WTC11 (cell line): Measurements from ENCODE around the gene MCUB.

Experiments
- CREM ChIP-seq: sonication (generic); formaldehyde crosslinking; IDR thresholded peaks from 2 replicates; pipeline ENCODE4 v1.8.1; 2022; ENCODE audit warnings: mild to moderate bottlenecking, missing genetic modification reagents, moderate library complexity
- ELF4 ChIP-seq: sonication (generic); formaldehyde crosslinking; IDR thresholded peaks from 2 replicates; pipeline ENCODE4 v1.8.1; 2022; ENCODE audit warnings: low read depth, mild to moderate bottlenecking, moderate library complexity, missing genetic modification reagents
- ETV6 ChIP-seq: sonication (generic); formaldehyde crosslinking; IDR thresholded peaks from 2 replicates; pipeline ENCODE4 v1.8.1; 2022; ENCODE audit warnings: mild to moderate bottlenecking, missing genetic modification reagents
- MYBL2 ChIP-seq: sonication (generic); formaldehyde crosslinking; IDR thresholded peaks from 2 replicates; pipeline ENCODE4 v1.8.1; 2023; ENCODE audit warnings: mild to moderate bottlenecking, moderate library complexity, missing genetic modification reagents
- NR3C1 ChIP-seq: sonication (generic); formaldehyde crosslinking; conservative IDR thresholded peaks from 2 replicates; pipeline ENCODE4 v1.8.1; 2023; ENCODE audit warnings: low read depth, mild to moderate bottlenecking, missing genetic modification reagents
- TCF7 ChIP-seq: sonication (generic); formaldehyde crosslinking; IDR thresholded peaks from 2 replicates; pipeline ENCODE4 v1.8.0; 2022; ENCODE audit warnings: mild to moderate bottlenecking, low read depth, missing genetic modification reagents, moderate library complexity
- ZNF121 ChIP-seq: sonication (generic); formaldehyde crosslinking; IDR thresholded peaks from 2 replicates; pipeline ENCODE4 v1.8.0; 2023; ENCODE audit warnings: missing genetic modification reagents
- ZNF396 ChIP-seq: fragments of 250-450 bp; sonication (Bioruptor Pico); IDR thresholded peaks from 2 replicates; pipeline ENCODE4 v1.8.0; 2021; ENCODE audit warnings: mild to moderate bottlenecking, moderate library complexity, borderline replicate concordance
- TF ChIP-seq, protein P1 (sequence below): sonication (generic); formaldehyde crosslinking; IDR thresholded peaks from 2 replicates; pipeline ENCODE4 v1.8.0; 2022; ENCODE audit warnings: mild to moderate bottlenecking, missing genetic modification reagents
- TF ChIP-seq, protein P2 (sequence below): sonication (generic); formaldehyde crosslinking; conservative IDR thresholded peaks from 2 replicates; pipeline ENCODE4 v1.8.1; 2022; ENCODE audit warnings: mild to moderate bottlenecking, missing genetic modification reagents
- TF ChIP-seq, protein P3 (sequence below): fragments of 200-600 bp; IDR thresholded peaks from 2 replicates; pipeline ENCODE4 v1.8.0; 2022; ENCODE audit warnings: antibody characterized with exemption
- TF ChIP-seq, protein P4 (sequence below): sonication (generic); formaldehyde crosslinking; IDR thresholded peaks from 2 replicates; pipeline ENCODE4 v1.8.0; 2022; ENCODE audit warnings: missing genetic modification reagents

DNA sequence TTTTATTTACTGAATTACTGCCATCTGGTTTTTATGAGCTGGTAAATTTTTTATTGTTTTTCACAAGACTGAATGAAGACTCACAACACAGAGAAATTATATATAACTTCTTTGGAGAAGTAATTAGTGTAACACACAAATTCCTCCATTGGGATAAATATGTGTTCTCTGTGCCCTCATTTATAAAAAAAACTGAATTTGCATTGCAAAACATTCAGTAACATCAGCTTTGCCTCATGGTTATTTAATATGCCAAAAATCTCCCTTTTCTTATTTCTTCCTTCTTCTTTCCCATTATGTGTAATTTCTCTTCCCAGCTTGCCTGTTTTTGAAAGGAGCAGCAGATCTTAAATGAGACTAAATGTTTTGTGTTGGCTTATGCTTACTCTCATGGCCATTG, 124.7 kb downstream of the MCUB start:
- TF ChIP-seq, protein P1, sequence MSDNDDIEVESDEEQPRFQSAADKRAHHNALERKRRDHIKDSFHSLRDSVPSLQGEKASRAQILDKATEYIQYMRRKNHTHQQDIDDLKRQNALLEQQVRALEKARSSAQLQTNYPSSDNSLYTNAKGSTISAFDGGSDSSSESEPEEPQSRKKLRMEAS: no peak
- TF ChIP-seq ELF4 (CRISPR knock-in tag) (no peak), MYBL2 (CRISPR knock-in tag) (no peak), ZNF396 (CRISPR knock-in tag) (no peak), CREM (CRISPR knock-in tag) (no peak), ZNF121 (no peak), NR3C1 (CRISPR knock-in tag) (no peak), ETV6 (no peak), TCF7 (no peak)
- TF ChIP-seq, protein P2, sequence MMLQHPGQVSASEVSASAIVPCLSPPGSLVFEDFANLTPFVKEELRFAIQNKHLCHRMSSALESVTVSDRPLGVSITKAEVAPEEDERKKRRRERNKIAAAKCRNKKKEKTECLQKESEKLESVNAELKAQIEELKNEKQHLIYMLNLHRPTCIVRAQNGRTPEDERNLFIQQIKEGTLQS (CRISPR knock-in tag): no peak
- TF ChIP-seq, protein P3, sequence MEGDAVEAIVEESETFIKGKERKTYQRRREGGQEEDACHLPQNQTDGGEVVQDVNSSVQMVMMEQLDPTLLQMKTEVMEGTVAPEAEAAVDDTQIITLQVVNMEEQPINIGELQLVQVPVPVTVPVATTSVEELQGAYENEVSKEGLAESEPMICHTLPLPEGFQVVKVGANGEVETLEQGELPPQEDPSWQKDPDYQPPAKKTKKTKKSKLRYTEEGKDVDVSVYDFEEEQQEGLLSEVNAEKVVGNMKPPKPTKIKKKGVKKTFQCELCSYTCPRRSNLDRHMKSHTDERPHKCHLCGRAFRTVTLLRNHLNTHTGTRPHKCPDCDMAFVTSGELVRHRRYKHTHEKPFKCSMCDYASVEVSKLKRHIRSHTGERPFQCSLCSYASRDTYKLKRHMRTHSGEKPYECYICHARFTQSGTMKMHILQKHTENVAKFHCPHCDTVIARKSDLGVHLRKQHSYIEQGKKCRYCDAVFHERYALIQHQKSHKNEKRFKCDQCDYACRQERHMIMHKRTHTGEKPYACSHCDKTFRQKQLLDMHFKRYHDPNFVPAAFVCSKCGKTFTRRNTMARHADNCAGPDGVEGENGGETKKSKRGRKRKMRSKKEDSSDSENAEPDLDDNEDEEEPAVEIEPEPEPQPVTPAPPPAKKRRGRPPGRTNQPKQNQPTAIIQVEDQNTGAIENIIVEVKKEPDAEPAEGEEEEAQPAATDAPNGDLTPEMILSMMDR: no peak
- TF ChIP-seq, protein P4, sequence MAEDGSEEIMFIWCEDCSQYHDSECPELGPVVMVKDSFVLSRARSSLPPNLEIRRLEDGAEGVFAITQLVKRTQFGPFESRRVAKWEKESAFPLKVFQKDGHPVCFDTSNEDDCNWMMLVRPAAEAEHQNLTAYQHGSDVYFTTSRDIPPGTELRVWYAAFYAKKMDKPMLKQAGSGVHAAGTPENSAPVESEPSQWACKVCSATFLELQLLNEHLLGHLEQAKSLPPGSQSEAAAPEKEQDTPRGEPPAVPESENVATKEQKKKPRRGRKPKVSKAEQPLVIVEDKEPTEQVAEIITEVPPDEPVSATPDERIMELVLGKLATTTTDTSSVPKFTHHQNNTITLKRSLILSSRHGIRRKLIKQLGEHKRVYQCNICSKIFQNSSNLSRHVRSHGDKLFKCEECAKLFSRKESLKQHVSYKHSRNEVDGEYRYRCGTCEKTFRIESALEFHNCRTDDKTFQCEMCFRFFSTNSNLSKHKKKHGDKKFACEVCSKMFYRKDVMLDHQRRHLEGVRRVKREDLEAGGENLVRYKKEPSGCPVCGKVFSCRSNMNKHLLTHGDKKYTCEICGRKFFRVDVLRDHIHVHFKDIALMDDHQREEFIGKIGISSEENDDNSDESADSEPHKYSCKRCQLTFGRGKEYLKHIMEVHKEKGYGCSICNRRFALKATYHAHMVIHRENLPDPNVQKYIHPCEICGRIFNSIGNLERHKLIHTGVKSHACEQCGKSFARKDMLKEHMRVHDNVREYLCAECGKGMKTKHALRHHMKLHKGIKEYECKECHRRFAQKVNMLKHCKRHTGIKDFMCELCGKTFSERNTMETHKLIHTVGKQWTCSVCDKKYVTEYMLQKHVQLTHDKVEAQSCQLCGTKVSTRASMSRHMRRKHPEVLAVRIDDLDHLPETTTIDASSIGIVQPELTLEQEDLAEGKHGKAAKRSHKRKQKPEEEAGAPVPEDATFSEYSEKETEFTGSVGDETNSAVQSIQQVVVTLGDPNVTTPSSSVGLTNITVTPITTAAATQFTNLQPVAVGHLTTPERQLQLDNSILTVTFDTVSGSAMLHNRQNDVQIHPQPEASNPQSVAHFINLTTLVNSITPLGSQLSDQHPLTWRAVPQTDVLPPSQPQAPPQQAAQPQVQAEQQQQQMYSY (CRISPR knock-in tag): no peak
